Measurements from ENCODE around the gene INPP5D. TPM values are rescaled to one million over a fixed set of nuclear protein-coding genes. Genes with fewer than 3 reads are reported as not detected.

INPP5D gene
- polyA plus RNA-seq, 3 donors, result 30.6 to 90.2 (median 54.8) TPM

GRCh38 chr2:233116946-233117345 lies 56.8 kb downstream of the INPP5D start:
- peaks cover 99% of the 10 kb centered on the region for H3K79me2 ChIP-seq (ENCODE audit: insufficient read depth, low read length)
- peak; percentile 38 to 60 (median 58) for DNase-seq
- H3K9me3 ChIP-seq (replicated peaks in 1 of 2; ENCODE audit: control insufficient read depth in 1 of 2, insufficient read depth in 1 of 2, low read length in 2 of 2), result no peaks in the 10 kb centered on the region
- H3K4me3 ChIP-seq (replicated peaks in 1 of 3; ENCODE audit: low read depth in 2 of 3, low read length in 3 of 3), result no peak overlapping the region
- peaks cover 98% of the 10 kb centered on the region for H4K20me1 ChIP-seq (ENCODE audit: insufficient read depth, low read length)
- no peaks in the 10 kb centered on the region for H3K27me3 ChIP-seq (ENCODE audit: control insufficient read depth in 2 of 2, insufficient read depth in 2 of 2, low read length in 2 of 2)
- peaks cover 35% of the 10 kb centered on the region for H3K4me1 Mint-ChIP-seq
- H3K36me3 Mint-ChIP-seq, result peaks cover 39 to 63% of the 10 kb centered on the region in 2 donors
- H3K4me3 Mint-ChIP-seq, result peak overlapping the region in 1 of 2 donors; percentile 62
- peaks cover 12 to 22% of the 10 kb centered on the region in 2 donors for H3K4me1 ChIP-seq (ENCODE audit: control insufficient read depth in 1 of 2, insufficient read depth in 2 of 2, low read length in 2 of 2)
- intact Hi-C loops (cut with micrococcal nuclease), result no loop called here
- peaks cover 0 to 1% (median 0%) of the 10 kb centered on the region in 3 donors for H3K27me3 Mint-ChIP-seq (ENCODE audit: low read depth in 3 of 3)
- H3K9me3 Mint-ChIP-seq, result peaks cover 0 to 2% (median 0%) of the 10 kb centered on the region in 7 donors
- H3K36me3 ChIP-seq (replicated peaks in 1 of 2; ENCODE audit: control insufficient read depth in 1 of 2, insufficient read depth in 2 of 2, low read length in 2 of 2), result peaks cover 24 to 64% of the 10 kb centered on the region in 2 donors
- H3K27ac Mint-ChIP-seq, result peak overlapping the region; percentile 81 to 96 (median 88)
- H3K27ac ChIP-seq (ENCODE audit: low read depth in 1 of 2, low read length in 2 of 2), result peak overlapping the region; percentile 39 to 71
- H3K9ac ChIP-seq (ENCODE audit: insufficient read depth, low read length, poor library complexity, severe bottlenecking), result peak overlapping the region; percentile 8
- TF ChIP-seq, protein P1, sequence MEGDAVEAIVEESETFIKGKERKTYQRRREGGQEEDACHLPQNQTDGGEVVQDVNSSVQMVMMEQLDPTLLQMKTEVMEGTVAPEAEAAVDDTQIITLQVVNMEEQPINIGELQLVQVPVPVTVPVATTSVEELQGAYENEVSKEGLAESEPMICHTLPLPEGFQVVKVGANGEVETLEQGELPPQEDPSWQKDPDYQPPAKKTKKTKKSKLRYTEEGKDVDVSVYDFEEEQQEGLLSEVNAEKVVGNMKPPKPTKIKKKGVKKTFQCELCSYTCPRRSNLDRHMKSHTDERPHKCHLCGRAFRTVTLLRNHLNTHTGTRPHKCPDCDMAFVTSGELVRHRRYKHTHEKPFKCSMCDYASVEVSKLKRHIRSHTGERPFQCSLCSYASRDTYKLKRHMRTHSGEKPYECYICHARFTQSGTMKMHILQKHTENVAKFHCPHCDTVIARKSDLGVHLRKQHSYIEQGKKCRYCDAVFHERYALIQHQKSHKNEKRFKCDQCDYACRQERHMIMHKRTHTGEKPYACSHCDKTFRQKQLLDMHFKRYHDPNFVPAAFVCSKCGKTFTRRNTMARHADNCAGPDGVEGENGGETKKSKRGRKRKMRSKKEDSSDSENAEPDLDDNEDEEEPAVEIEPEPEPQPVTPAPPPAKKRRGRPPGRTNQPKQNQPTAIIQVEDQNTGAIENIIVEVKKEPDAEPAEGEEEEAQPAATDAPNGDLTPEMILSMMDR (IDR thresholded peaks at IDR 0.05), result no peak
- no peak overlapping the region for H3K4me2 ChIP-seq (replicated peaks; ENCODE audit: extremely low read depth, low read length, poor library complexity, severe bottlenecking)
- 34% methylated on average over 18 of the region's 18 CpGs for WGBS (ENCODE audit: insufficient coverage)
- no peak overlapping the region for H2AFZ ChIP-seq (ENCODE audit: insufficient read depth, low read depth, low read length, poor library complexity, severe bottlenecking)

GRCh38 chr2:233117351-233117750 lies 57.2 kb downstream of the INPP5D start:
- H3K4me1 Mint-ChIP-seq, result peaks cover 35% of the 10 kb centered on the region
- peaks cover 0 to 2% (median 0%) of the 10 kb centered on the region in 7 donors for H3K9me3 Mint-ChIP-seq
- Histone ChIP-seq H3K79me2 (ENCODE audit: insufficient read depth, low read length) (peaks cover 99% of the 10 kb centered on the region), H3K4me3 (replicated peaks in 1 of 3; ENCODE audit: low read depth in 2 of 3, low read length in 3 of 3) (no peak overlapping the region), H3K4me2 (replicated peaks; ENCODE audit: extremely low read depth, low read length, poor library complexity, severe bottlenecking) (no peak overlapping the region), H3K4me1 (ENCODE audit: control insufficient read depth in 1 of 2, insufficient read depth in 2 of 2, low read length in 2 of 2) (peaks cover 12 to 22% of the 10 kb centered on the region in 2 donors), H3K36me3 (replicated peaks in 1 of 2; ENCODE audit: control insufficient read depth in 1 of 2, insufficient read depth in 2 of 2, low read length in 2 of 2) (peaks cover 28 to 64% of the 10 kb centered on the region in 2 donors), H3K9ac (ENCODE audit: insufficient read depth, low read length, poor library complexity, severe bottlenecking) (peak overlapping the region; percentile 8), H4K20me1 (ENCODE audit: insufficient read depth, low read length) (peaks cover 98% of the 10 kb centered on the region), H2AFZ (ENCODE audit: insufficient read depth, low read depth, low read length, poor library complexity, severe bottlenecking) (no peak overlapping the region), H3K9me3 (replicated peaks in 1 of 2; ENCODE audit: control insufficient read depth in 1 of 2, insufficient read depth in 1 of 2, low read length in 2 of 2) (no peaks in the 10 kb centered on the region), H3K27ac (ENCODE audit: low read depth in 1 of 2, low read length in 2 of 2) (peak overlapping the region; percentile 39 to 71), H3K27me3 (ENCODE audit: control insufficient read depth in 2 of 2, insufficient read depth in 2 of 2, low read length in 2 of 2) (no peaks in the 10 kb centered on the region)
- intact Hi-C loops (cut with micrococcal nuclease), result no loop called here
- TF ChIP-seq, protein P1 (IDR thresholded peaks at IDR 0.05), result no peak
- peak overlapping the region in 6 of 7 donors; percentile 3 to 91 (median 79) for H3K27ac Mint-ChIP-seq
- DNase-seq, result no peak
- 97% methylated on average over 6 of the region's 13 CpGs for WGBS (ENCODE audit: insufficient coverage)
- H3K36me3 Mint-ChIP-seq, result peaks cover 43 to 67% of the 10 kb centered on the region in 2 donors
- peaks cover 0 to 1% (median 0%) of the 10 kb centered on the region in 3 donors for H3K27me3 Mint-ChIP-seq (ENCODE audit: low read depth in 3 of 3)
- peak overlapping the region in 1 of 2 donors; percentile 62 for H3K4me3 Mint-ChIP-seq

All from CD14-positive monocyte (primary cell).